Adrenal gland (tissue), 12 donors: ENCODE measurements around the gene DNAJB8. TPM values are rescaled to one million over a fixed set of nuclear protein-coding genes. Genes with fewer than 3 reads are reported as not detected.

Experiments
- DNase-seq, 7 donors: peaks; one replicate each; pipeline ENCODE4 v3.0.0-alpha.2; 2019 to 2020
- H3K27ac ChIP-seq, 5 donors: fragments of 200-600 bp; sonication (generic) in 4 of 5; 1 replicate in 3 of 5; 2 replicates in 2 of 5; pipeline versions ENCODE4 v1.5.1 to v1.8.0; 2016 to 2020; ENCODE audit warnings: mild to moderate bottlenecking in 1 of 5
- H3K27me3 ChIP-seq: fragments of 200-600 bp; 2 replicates; pipeline ENCODE4 v1.8.0; 2021
- H3K36me3 ChIP-seq, 2 donors: fragments of 200-600 bp; replicated peaks in 1 of 2; 1 replicate in 1 of 2; 2 replicates in 1 of 2; pipeline versions ENCODE4 v1.5.1 to v1.8.0; 2018 to 2022
- H3K4me1 ChIP-seq, 2 donors: fragments of 200-600 bp; replicated peaks in 1 of 2; 1 replicate in 1 of 2; 2 replicates in 1 of 2; pipeline versions ENCODE4 v1.5.1 to v1.8.0; 2018 to 2021
- H3K4me3 ChIP-seq, 4 donors: fragments of 200-600 bp; sonication (generic) in 3 of 4; one replicate each; pipeline ENCODE4 v1.5.1; 2016 to 2018
- H3K9me3 ChIP-seq, 3 donors: fragments of 200-600 bp; sonication (generic) in 1 of 3; replicated peaks in 1 of 3; 1 replicate in 2 of 3; 2 replicates in 1 of 3; pipeline versions ENCODE4 v1.5.1 to v1.8.0; 2016 to 2021
- CTCF ChIP-seq, 6 experiments: fragments of 450-650 bp in 4 of 6; fragments of 200-600 bp in 2 of 6; sonication (generic) in 1 of 6; IDR thresholded peaks; 1 replicate in 5 of 6; 2 replicates in 1 of 6; pipeline versions ENCODE4 v1.5.1 to v1.8.0; 2016 to 2021; ENCODE audit warnings: antibody characterized with exemption in 6 of 6, mild to moderate bottlenecking in 2 of 6, moderate library complexity in 1 of 6
- POLR2A ChIP-seq, 2 donors: fragments of 450-650 bp; IDR thresholded peaks; one replicate each; pipeline ENCODE4 v1.6.1; 2017; ENCODE audit warnings: antibody characterized with exemption in 2 of 2, mild to moderate bottlenecking in 2 of 2, moderate library complexity in 1 of 2
- WGBS, 4 donors: extraction: QIAGEN DNeasy Blood & Tissue Kit in 2 of 4; methylation state at CpG; one replicate each; pipeline versions ENCODE4 v1.1.5 to v1.1.7; 2013 to 2017; 5-methylcytosine and 5-hydroxymethylcytosine counted together
- intact Hi-C, 2 donors: fragments of 100-400 bp; cut with DNase I; formaldehyde crosslinking; loops; one replicate each; pipeline versions ENCODE4 v1.14.1 to v1.15.0; 2022 to 2023
- polyA plus RNA-seq, 3 donors: library from polyadenylated mRNA; stranded (reverse); fragments of 200-250 nt in 2 of 3; fragments of 350-450 nt in 1 of 3; fragmentation: Illumina TruSeq in 1 of 3; extraction: RNeasy Lipid Tissue Mini Kit (QIAGEN cat#74804) in 1 of 3; gene quantifications; one replicate each; pipeline ENCODE4 v1.2.3, GENCODE V29; 2013 to 2014
- total RNA-seq, 9 donors: library from RNA; depleted of rRNA in 4 of 9; stranded (reverse); fragments of >200 nt in 4 of 9; fragments of 120-200 nt in 1 of 9; fragmentation: NEBNext Ultra II Directional in 1 of 9; extraction: Animal tissue kit (Norgen Biotek cat#: 25700) in 1 of 9; gene quantifications; one replicate each; pipeline versions ENCODE4 v1.1.0 to v1.2.4, GENCODE V29; 2013 to 2023
- donor health status: healthy with polysubstance abuse.
- donor health status: Bipolar disorder and iron deficiency.
- donor health status: DM: yes; HTN: yes; CAD: no.
- donor health status: DM: no; HTN: no; CAD: no.
- donor health status: DM: no; HTN: no; CAD: no.
- donor health status: DM: yes; HTN: yes; CAD: no.

Gene DNAJB8
- total and polyA plus RNA-seq, 12 donors, result not detected

GRCh38 chr3:128479558-128480086, 12.9 kb upstream of the DNAJB8 start:
- no peak for TF ChIP-seq POLR2A (IDR thresholded peaks at IDR 0.05)
- no peak overlapping the region for H3K4me3 ChIP-seq
- H3K9me3 ChIP-seq, result no peaks in the 10 kb centered on the region
- peaks cover 6 to 11% of the 10 kb centered on the region in 2 donors for H3K4me1 ChIP-seq
- H3K27me3 ChIP-seq, result peaks cover 69% of the 10 kb centered on the region
- H3K36me3 ChIP-seq, result no peaks in the 10 kb centered on the region
- WGBS, 4 donors, result 64 to 86% (median 75%) methylated on average over 8 to 10 of the region's 10 CpGs
- no peak overlapping the region for H3K27ac ChIP-seq
- intact Hi-C loops, result no loop called here
- no peak for DNase-seq

- H3K27ac ChIP-seq, result no peak overlapping the region
- no peaks in the 10 kb centered on the region for H3K36me3 ChIP-seq
- DNase-seq, result no peak
- no peak overlapping the region for H3K4me3 ChIP-seq
- no peaks in the 10 kb centered on the region for H3K9me3 ChIP-seq
- TF ChIP-seq CTCF (IDR thresholded peaks at IDR 0.05), result no peak
- TF ChIP-seq POLR2A (IDR thresholded peaks at IDR 0.05), result no peak
- H3K4me1 ChIP-seq, result peaks cover 6 to 11% of the 10 kb centered on the region in 2 donors
- WGBS, 4 donors, result 63 to 71% (median 68%) methylated on average over 9 to 11 of the region's 11 CpGs
- intact Hi-C loops, result no loop called here
- peaks cover 61% of the 10 kb centered on the region for H3K27me3 ChIP-seq
Observed at GRCh38 chr3:128478576-128479506, 12.2 kb upstream of the DNAJB8 start.

- Histone ChIP-seq H3K36me3 (no peaks in the 10 kb centered on the region), H3K9me3 (no peaks in the 10 kb centered on the region), H3K27ac (no peak overlapping the region), H3K27me3 (peaks cover 47% of the 10 kb centered on the region), H3K4me1 (no peaks in the 10 kb centered on the region), H3K4me3 (no peak overlapping the region)
- DNase-seq, result no peak
- 63 to 88% (median 82%) methylated on average over 2 to 5 of the region's 5 CpGs for WGBS, 4 donors
- intact Hi-C loops, result no loop called here
- TF ChIP-seq CTCF (IDR thresholded peaks at IDR 0.05), result no peak
- no peak for TF ChIP-seq POLR2A (IDR thresholded peaks at IDR 0.05)
Observed at GRCh38 chr3:128476659-128477058, 10.0 kb upstream of the DNAJB8 start.

GRCh38 chr3:128475355-128475754, 8.7 kb upstream of the DNAJB8 start:
- peaks cover 34% of the 10 kb centered on the region for H3K27me3 ChIP-seq
- H3K4me1 ChIP-seq, result no peaks in the 10 kb centered on the region
- no peaks in the 10 kb centered on the region for H3K9me3 ChIP-seq
- no peak for TF ChIP-seq CTCF (IDR thresholded peaks at IDR 0.05)
- TF ChIP-seq POLR2A (IDR thresholded peaks at IDR 0.05), result no peak
- intact Hi-C loops, result no loop called here
- 76 to 89% (median 85%) methylated on average over 6 to 8 of the region's 8 CpGs for WGBS, 4 donors
- H3K27ac ChIP-seq, result no peak overlapping the region
- no peaks in the 10 kb centered on the region for H3K36me3 ChIP-seq
- no peak for DNase-seq
- no peak overlapping the region for H3K4me3 ChIP-seq
